HCT116 (cell line): ENCODE measurements around the gene SYCE1L.

Source experiments
- CBX3 ChIP-seq: IDR thresholded peaks from 2 replicates; pipeline ENCODE4 v1.6.1; 2012; ENCODE audit warnings: low read depth
- CEBPB ChIP-seq: IDR thresholded peaks from 2 replicates; pipeline ENCODE4 v1.6.1; 2012; ENCODE audit warnings: low read depth
- EZH2 ChIP-seq: fragments of 200-600 bp; sonication (generic); IDR thresholded peaks from 2 replicates; pipeline ENCODE4 v1.6.1; 2017; ENCODE audit warnings: antibody characterized with exemption, mixed run types
- EZH2phosphoT487 ChIP-seq: fragments of 200-600 bp; IDR thresholded peaks from 2 replicates; pipeline ENCODE4 v1.6.1; 2018; ENCODE audit warnings: antibody characterized with exemption, borderline replicate concordance
- POLR2A ChIP-seq: IDR thresholded peaks from 2 replicates; pipeline ENCODE4 v1.7.0; 2011; ENCODE audit warnings: borderline replicate concordance; ENCODE audit not compliant: insufficient read depth, insufficient read length; ENCODE audit errors: extremely low read depth
- TF ChIP-seq, protein P1 (sequence below), 3 experiments: fragments of 200-600 bp in 1 of 3; sonication (generic) in 1 of 3; IDR thresholded peaks in 2 of 3; conservative IDR thresholded peaks in 1 of 3; 2 replicates each; pipeline ENCODE4 v1.5.1; 2012 to 2017; ENCODE audit warnings: low read depth in 2 of 3, low read length in 2 of 3, antibody characterized with exemption in 1 of 3, borderline replicate concordance in 1 of 3, control low read depth in 1 of 3, mild to moderate bottlenecking in 1 of 3, mixed read lengths in 1 of 3, mixed run types in 1 of 3, moderate library complexity in 1 of 3; ENCODE audit not compliant: insufficient read depth in 1 of 3
- TF ChIP-seq, protein P2 (sequence below): IDR thresholded peaks from 2 replicates; pipeline ENCODE4 v1.6.1; 2012

DNA sequence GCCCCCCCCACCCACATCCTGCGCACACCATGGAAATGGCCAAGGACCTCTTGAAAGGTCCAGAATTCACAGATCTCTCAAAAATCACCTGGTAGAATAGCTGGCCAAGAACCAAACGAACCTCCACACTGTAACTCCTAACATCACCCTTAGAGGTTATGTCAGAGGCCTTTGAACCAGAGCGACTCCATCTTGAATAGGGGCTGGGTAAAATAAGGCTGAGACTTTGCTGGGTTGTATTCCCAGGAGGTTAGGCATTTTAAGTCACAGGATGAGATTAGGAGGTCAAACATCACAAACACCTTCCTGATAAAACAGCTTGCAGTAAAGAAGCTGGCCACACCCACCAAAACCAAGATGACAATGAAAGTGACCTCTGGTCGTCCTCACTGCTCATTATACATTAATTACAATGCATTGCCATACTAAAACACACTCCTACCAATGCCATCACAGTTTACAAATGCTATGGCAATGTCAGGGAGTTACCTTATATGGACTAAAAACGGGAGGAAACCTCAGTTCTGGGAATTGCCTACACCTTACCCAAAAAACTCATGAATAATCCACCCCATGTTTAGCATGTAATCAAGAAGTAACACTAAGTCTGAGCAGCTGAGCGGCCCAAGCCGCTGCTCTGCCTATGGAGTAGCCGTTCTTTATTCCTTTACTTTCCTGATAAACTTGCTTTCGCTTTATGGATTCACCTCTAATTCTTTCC lies 34.8 kb downstream of the SYCE1L start:
- TF ChIP-seq EZH2phosphoT487 (no peak), EZH2 (no peak), POLR2A (no peak), CEBPB (no peak), CBX3 (no peak)
- TF ChIP-seq, protein P1, sequence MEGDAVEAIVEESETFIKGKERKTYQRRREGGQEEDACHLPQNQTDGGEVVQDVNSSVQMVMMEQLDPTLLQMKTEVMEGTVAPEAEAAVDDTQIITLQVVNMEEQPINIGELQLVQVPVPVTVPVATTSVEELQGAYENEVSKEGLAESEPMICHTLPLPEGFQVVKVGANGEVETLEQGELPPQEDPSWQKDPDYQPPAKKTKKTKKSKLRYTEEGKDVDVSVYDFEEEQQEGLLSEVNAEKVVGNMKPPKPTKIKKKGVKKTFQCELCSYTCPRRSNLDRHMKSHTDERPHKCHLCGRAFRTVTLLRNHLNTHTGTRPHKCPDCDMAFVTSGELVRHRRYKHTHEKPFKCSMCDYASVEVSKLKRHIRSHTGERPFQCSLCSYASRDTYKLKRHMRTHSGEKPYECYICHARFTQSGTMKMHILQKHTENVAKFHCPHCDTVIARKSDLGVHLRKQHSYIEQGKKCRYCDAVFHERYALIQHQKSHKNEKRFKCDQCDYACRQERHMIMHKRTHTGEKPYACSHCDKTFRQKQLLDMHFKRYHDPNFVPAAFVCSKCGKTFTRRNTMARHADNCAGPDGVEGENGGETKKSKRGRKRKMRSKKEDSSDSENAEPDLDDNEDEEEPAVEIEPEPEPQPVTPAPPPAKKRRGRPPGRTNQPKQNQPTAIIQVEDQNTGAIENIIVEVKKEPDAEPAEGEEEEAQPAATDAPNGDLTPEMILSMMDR (IDR thresholded peaks at IDR 0.05 in 2 of 3, conservative IDR thresholded peaks at IDR 0.05 in 1 of 3; ENCODE audit: borderline replicate concordance in 1 of 3, insufficient read depth in 1 of 3, low read depth in 2 of 3, low read length in 2 of 3) = no peak
- TF ChIP-seq, protein P2, sequence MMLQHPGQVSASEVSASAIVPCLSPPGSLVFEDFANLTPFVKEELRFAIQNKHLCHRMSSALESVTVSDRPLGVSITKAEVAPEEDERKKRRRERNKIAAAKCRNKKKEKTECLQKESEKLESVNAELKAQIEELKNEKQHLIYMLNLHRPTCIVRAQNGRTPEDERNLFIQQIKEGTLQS = no peak
